Measurements from ENCODE around the gene MINDY4.

DNA sequence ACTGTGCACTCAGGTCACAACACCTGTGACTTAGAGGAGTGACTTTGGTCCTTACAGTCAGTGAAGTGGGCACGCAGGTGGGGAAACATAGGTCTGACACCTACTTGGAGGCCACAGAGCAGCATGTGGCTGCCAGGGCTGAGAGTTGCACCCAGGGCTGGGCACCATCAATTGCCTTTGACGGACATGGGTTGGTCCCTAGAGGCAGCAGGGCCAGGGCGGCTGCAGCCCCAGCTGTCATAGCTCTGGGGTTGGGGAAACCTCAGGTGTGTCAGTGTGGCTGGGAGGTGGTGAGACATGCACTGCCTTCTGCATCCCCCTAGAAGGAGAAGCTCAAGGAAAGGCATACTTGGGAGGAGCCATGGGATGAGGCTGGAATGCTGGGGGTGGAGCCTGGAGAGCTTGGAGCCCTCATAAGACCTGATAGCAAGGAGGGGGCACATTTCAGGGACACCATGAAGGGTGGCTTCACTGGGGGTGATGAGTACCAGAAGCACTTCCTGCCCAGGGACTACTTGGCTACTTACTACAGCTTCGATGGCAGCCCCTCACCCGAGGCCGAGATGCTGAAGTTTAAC, 19.4 kb upstream of the MINDY4 start, which contains the start of gene INMT:
- TF ChIP-seq, protein P1, sequence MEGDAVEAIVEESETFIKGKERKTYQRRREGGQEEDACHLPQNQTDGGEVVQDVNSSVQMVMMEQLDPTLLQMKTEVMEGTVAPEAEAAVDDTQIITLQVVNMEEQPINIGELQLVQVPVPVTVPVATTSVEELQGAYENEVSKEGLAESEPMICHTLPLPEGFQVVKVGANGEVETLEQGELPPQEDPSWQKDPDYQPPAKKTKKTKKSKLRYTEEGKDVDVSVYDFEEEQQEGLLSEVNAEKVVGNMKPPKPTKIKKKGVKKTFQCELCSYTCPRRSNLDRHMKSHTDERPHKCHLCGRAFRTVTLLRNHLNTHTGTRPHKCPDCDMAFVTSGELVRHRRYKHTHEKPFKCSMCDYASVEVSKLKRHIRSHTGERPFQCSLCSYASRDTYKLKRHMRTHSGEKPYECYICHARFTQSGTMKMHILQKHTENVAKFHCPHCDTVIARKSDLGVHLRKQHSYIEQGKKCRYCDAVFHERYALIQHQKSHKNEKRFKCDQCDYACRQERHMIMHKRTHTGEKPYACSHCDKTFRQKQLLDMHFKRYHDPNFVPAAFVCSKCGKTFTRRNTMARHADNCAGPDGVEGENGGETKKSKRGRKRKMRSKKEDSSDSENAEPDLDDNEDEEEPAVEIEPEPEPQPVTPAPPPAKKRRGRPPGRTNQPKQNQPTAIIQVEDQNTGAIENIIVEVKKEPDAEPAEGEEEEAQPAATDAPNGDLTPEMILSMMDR (IDR thresholded peaks at IDR 0.05; ENCODE audit: insufficient read depth, low read length): no peak
- no peak for TF ChIP-seq POLR2AphosphoS5 (IDR thresholded peaks at IDR 0.05; ENCODE audit: low read depth)
- TF ChIP-seq, protein P2, sequence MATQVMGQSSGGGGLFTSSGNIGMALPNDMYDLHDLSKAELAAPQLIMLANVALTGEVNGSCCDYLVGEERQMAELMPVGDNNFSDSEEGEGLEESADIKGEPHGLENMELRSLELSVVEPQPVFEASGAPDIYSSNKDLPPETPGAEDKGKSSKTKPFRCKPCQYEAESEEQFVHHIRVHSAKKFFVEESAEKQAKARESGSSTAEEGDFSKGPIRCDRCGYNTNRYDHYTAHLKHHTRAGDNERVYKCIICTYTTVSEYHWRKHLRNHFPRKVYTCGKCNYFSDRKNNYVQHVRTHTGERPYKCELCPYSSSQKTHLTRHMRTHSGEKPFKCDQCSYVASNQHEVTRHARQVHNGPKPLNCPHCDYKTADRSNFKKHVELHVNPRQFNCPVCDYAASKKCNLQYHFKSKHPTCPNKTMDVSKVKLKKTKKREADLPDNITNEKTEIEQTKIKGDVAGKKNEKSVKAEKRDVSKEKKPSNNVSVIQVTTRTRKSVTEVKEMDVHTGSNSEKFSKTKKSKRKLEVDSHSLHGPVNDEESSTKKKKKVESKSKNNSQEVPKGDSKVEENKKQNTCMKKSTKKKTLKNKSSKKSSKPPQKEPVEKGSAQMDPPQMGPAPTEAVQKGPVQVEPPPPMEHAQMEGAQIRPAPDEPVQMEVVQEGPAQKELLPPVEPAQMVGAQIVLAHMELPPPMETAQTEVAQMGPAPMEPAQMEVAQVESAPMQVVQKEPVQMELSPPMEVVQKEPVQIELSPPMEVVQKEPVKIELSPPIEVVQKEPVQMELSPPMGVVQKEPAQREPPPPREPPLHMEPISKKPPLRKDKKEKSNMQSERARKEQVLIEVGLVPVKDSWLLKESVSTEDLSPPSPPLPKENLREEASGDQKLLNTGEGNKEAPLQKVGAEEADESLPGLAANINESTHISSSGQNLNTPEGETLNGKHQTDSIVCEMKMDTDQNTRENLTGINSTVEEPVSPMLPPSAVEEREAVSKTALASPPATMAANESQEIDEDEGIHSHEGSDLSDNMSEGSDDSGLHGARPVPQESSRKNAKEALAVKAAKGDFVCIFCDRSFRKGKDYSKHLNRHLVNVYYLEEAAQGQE (IDR thresholded peaks at IDR 0.05; ENCODE audit: insufficient replicate concordance, low read depth): no peak

Data from HL-60 (cell line).